Measurements from ENCODE around the gene CDH4.

The CDH4 gene

GRCh38 chr20:61810738-61811135, 558.7 kb downstream of the CDH4 start:
- TF ChIP-seq CTCF (IDR thresholded peaks at IDR 0.05; ENCODE audit: low read depth, low read length): no peak
- DNase-seq (ENCODE audit: low read depth in 2 of 2): no peak
- H3K4me3 ChIP-seq (replicated peaks in 1 of 2; ENCODE audit: low read depth in 2 of 2, low read length in 2 of 2): no peak overlapping the region

- DNase-seq (ENCODE audit: low read depth in 2 of 2): no peak
- TF ChIP-seq CTCF (IDR thresholded peaks at IDR 0.05; ENCODE audit: low read depth, low read length): no peak
- no peak overlapping the region for H3K4me3 ChIP-seq (replicated peaks in 1 of 2; ENCODE audit: low read depth in 2 of 2, low read length in 2 of 2)
These were observed 559.1 kb downstream of the CDH4 start for GRCh38 chr20:61811166-61811565.

- H3K4me3 ChIP-seq (replicated peaks in 1 of 2; ENCODE audit: low read depth in 2 of 2, low read length in 2 of 2): no peak overlapping the region
These were observed 560.2 kb downstream of the CDH4 start for GRCh38 chr20:61812121-61812844.

GRCh38 chr20:61812845-61813485, 560.9 kb downstream of the CDH4 start:
- DNase-seq (ENCODE audit: low read depth in 2 of 2): no peak
- TF ChIP-seq CTCF (IDR thresholded peaks at IDR 0.05; ENCODE audit: low read depth, low read length): no peak
- no peak overlapping the region for H3K4me3 ChIP-seq (replicated peaks in 1 of 2; ENCODE audit: low read depth in 2 of 2, low read length in 2 of 2)

More at GRCh38 chr20:61812121-61812844, 560.2 kb downstream of the CDH4 start:
- TF ChIP-seq CTCF (IDR thresholded peaks at IDR 0.05; ENCODE audit: low read depth, low read length): no peak
- DNase-seq (ENCODE audit: low read depth in 2 of 2): no peak

- no peak for TF ChIP-seq CTCF (IDR thresholded peaks at IDR 0.05; ENCODE audit: low read depth, low read length)
- DNase-seq (ENCODE audit: low read depth in 2 of 2): no peak
- H3K4me3 ChIP-seq (replicated peaks in 1 of 2; ENCODE audit: low read depth in 2 of 2, low read length in 2 of 2): no peak overlapping the region
These were observed 561.7 kb downstream of the CDH4 start for GRCh38 chr20:61813791-61814190.

- TF ChIP-seq CTCF (IDR thresholded peaks at IDR 0.05; ENCODE audit: low read depth, low read length): no peak
- DNase-seq (ENCODE audit: low read depth in 2 of 2): no peak
These were observed 562.2 kb downstream of the CDH4 start for GRCh38 chr20:61814244-61814643.

More at GRCh38 chr20:61814244-61814643, 562.2 kb downstream of the CDH4 start:
- no peak overlapping the region for H3K4me3 ChIP-seq (replicated peaks in 1 of 2; ENCODE audit: low read depth in 2 of 2, low read length in 2 of 2)
